Erythroblast (primary cell): ENCODE data around the gene SALL3.

Experiments used
- GATA1 ChIP-seq: IDR thresholded peaks from 2 replicates; pipeline ENCODE4 v1.6.1; 2011; ENCODE audit warnings: low read depth, mild to moderate bottlenecking, control low read depth, low read length, moderate library complexity
- POLR2A ChIP-seq: IDR thresholded peaks from 2 replicates; pipeline ENCODE4 v1.6.1; 2011; ENCODE audit warnings: mild to moderate bottlenecking, low read length

- no peak for TF ChIP-seq POLR2A
- TF ChIP-seq GATA1 = no peak
Measured at GRCh38 chr18:78972930-78973331, 6.7 kb upstream of the SALL3 start.
